Dedifferentiated amniotic fluid mesenchymal stem cell (primary cell): ENCODE results near the gene DPYSL4.

Source experiments
- DNase-seq: peaks from one replicate; pipeline ENCODE4 v3.0.0-alpha.2; 2016; ENCODE audit errors: extremely low spot score

DPYSL4 gene

DNA sequence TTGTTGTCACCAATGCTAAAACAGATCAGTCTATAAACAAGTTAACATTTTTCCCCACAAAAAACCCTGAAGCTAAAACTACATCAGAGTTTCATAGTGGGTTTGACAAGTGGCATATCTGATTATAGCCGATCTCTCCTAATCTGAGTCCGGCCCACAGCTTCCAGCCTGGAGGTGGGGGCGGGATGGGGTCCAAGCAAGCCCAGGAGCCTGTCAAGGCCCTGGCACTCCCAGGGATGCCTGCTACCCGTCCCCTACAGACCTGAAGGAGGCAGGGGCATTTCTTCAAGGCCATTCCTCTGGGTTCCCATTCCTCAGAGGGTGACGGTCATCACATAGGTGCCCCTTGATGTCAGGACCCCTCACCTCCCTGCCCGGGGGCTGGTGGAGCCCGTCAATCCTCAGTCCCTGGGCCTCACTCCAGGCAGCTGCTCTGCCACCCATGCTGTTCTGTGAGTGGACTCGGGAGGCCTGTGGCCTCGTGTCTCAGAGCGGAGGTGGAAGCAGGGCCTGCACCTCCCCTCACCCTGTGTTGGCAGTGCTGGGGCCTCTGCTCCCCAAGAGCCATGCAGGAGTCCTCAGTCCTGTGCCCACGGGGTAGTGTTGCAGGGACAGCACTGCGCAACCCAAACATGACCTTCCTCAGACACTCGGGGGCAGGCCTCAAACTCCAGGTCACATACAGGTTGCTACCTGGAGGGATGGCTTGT lies 8.8 kb downstream of the DPYSL4 start:
- no peak for DNase-seq

DNA sequence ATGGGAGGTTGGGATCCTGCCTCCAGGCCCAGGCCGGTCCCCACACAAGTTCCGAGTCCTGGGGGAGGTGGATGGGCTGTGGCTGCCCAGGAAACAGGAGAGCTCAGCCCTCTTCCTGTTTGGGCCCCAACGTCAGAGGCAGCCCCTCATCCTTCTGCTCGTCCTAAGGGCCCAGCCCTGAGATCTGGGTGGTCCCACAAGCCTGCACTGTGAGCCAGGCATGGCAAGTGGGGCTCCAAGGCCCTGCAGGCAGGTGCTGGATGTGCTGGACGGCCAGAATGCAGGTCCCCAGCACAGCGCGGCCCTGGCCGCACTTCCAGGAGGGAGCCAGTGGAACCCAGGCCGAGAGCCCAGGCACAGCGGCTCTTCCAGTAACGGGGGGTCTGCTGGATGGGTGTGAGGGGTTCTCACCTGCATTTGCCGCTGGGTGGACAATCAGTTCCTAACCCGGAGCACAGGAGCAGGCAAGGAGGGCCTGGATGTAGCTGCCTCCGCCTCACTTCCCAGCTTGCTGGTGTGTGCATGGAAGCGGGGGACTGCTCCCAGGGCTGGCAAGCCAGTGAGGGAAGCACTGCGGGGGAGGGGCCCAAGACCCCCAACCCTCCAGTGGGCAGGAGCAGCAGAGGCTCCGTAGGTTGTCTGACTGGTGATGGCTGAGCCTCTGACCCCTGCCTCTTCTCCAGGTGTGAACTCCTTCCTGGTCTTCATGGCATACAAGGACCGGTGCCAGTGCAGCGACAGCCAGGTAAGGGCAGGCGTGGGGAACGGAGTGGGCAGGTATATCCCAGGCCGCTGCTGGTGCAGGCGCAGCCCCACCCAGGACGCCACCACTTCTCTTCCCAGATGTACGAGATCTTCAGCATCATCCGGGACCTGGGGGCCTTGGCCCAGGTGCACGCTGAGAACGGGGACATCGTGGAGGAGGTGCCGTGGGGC lies 9.7 kb downstream of the DPYSL4 start:
- no peak for DNase-seq

DNA sequence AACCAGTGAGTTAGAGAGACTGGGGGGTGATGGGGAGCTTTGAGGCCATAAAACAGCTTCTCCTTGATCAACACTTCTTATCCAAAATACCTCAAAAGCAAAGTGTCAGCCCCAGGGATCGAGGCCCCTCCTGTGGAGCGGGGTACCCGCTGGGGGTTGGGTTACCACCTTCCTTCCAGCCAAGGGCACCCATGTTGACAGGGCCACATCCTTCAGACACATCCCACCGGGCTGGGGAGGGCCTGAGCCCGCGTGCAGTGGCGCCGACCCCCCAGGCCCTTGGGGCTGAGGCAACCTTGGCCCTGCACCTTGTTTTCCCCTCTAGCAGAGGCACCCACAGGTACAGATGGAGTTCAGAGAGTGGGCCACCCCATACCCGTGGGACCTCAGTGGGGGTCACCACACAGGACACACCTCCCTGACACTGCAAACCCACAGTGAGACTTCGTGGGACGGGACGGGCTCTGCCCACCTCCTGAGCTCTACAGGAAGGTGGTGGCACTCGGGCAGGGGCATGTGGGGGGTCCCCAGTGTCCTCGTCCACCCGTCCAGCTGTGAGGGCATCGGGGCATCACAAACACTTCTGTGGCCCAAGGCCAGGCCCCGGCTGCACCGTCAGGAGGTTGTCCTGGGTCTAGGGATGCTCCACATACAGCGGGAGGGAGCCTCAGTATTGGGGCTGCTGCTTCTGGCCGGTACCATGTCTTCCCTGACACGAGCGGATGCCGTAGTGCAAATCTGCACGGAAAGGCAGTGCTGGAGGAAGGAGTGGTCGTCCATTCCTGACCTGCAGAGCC lies 10.7 kb downstream of the DPYSL4 start:
- no peak for DNase-seq

DNA sequence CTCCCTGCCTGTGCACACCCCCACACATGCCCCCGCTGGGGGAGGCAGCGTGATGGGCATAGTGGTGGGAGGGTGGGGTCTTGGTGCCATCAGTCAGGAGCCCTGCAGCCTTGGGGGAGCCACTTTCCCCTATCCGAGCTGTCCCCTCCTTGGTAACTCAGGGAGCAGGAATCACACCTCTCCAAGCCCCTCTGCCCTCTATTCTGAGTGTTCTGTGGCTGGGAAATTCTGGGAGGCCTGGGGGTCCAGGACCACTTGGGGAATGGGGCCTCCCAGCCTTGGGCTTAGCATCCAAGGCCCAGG lies 11.3 kb downstream of the DPYSL4 start:
- DNase-seq: no peak

DNA sequence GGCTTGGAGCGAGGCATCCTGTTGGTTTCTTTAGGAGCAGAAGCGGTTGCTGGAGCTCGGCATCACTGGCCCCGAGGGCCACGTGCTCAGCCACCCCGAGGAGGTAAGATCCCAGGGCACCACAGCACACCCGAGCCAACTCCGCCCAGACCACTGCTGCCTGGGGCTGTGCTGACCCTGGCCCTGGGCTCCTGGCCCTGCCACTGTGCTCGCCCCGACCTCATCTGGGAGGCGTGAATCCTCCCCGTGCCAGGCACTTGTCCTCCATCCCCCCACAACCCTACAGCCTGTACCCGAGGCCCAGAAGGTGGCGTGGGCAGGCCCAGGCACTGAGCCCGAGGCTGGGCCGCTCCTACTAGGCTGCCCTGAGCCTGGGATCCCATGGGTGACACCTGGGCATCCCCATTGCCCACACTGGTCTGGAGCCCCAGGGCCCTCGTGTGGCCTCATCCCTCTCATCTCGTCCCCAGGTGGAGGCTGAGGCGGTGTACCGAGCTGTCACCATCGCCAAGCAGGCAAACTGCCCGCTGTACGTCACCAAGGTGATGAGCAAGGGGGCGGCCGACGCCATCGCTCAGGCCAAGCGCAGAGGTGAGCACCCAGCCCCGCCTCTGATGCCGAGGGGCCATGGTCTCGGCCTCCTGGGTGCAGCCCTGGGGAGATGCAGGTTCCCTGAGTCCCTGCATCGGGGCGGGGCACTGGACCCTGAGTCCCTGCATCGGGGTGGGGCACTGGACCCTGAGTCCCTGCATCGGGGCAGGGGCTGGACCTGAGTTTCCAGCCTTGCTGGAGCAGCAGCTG lies 11.8 kb downstream of the DPYSL4 start:
- DNase-seq: no peak

DNA sequence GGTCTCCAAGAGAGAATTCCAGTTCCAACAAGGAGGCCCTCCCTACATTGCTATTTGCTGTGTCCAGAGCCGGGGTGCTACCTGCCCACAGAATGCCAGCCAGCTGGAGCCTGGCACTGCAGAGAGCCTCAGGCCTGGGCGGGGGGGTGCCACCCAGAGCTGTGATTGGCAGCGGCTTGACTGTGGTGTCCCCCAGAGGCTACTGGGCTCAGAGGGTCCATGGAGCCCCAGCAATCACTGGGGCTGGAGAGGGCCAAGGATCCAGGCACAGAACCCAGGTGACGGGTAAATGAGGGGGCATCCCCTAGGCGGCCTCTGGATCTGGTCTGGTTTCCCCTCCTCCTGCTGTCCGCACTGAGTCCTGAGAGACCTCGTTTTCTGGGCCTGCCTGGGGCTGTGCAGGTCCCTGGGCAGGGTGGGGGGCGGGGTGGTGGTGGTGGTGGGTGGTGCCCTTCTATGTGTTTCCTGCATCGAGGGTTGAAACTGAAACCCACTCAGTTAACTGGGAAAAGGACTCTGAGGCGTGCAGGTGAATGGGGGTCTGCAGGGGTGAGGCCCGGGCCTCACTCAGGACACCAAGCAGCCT lies 12.6 kb downstream of the DPYSL4 start:
- no peak for DNase-seq

DNA sequence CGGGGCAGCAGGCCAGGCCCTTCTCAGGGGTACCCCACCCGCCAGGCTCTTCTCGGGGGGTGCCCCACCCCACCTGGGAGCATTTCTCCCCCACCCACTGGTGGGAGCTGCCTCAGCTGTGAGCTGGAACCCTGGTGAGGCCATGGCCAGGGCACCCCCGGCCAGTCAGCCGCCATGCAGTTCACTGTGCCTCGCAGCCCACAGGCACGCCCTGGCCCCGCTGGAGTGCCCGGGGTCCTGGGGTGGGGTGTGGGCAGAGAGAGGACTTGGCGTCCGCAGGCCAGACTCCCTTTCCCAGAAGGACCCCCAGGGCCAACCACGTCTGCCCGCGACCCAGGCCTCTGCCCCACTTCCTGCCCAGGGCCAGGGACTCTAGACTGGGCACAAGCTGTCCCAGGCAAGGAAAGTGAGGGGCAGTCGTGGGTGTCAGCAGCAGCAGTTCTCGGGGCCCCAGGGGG lies 13.1 kb downstream of the DPYSL4 start:
- no peak for DNase-seq

DNA sequence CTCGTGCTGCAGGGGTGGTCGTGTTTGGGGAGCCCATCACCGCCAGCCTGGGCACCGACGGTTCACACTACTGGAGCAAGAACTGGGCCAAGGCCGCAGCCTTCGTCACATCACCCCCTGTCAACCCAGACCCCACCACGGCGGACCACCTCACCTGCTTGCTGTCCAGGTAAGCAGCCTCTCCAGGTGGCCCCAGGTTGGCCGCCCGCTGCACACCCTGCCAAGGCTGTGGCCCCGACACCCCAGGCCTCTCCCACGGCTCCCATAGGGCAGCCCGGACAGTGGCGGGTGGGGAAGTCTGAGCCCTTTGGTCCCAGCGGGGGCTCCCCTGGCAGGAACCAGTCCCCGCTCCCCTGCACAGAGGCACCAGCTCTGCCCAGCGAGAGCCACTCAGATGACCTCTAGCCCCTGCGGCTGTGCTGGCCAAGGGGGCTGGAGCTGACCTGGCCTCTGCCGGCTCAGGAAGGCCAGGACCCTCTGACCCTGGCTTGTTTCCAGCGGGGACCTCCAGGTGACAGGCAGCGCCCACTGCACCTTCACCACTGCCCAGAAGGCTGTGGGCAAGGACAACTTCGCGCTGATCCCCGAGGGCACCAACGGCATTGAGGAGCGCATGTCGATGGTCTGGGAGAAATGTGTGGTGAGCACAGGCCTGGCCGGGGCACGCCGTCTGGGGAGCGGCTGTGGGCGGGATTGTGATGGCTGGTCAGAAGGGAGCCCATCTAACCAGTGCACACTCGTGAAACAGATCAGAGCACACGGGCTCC lies 13.8 kb downstream of the DPYSL4 start:
- DNase-seq: no peak

DNA sequence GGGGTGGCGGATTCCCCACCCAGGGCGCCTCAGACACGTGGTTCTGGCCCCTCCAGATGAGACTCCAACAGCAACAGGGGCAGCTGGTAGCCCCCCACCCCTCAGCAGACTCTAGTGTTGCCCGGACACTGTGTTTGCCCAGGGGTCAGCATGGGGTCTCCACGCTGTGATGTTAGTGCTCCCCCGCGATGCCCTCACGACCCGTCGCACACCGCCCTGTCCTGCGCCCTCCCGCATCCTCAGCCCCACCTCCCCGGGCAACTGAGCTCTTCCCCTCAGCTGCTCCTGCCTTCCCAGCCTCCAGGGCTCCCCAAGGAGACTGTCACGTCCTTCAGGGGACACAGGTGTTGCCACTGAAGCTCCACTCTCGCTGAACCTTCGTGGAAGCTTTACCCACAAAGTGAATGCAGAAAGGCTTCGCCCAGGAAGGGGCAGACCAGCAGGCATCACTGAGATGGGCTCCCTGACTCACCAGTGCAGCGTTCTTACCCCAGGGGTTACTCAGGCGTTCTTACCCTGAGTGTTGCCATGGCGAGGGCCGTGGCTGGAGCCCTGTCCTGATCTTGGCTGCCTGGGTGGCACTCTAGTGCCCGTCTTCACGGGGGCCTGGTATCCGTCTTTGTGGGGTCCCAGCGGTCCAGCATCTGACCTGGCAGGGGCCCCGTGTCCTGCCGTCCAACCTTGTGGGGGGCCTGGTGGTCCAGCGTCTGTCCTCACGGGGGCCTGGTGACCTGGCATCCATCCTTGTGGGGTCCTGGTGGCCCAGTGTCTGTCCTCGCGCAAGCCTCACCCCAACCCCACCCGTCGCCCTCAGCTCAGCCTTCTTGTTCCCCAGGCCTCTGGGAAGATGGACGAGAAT lies 14.6 kb downstream of the DPYSL4 start:
- no peak for DNase-seq

DNA sequence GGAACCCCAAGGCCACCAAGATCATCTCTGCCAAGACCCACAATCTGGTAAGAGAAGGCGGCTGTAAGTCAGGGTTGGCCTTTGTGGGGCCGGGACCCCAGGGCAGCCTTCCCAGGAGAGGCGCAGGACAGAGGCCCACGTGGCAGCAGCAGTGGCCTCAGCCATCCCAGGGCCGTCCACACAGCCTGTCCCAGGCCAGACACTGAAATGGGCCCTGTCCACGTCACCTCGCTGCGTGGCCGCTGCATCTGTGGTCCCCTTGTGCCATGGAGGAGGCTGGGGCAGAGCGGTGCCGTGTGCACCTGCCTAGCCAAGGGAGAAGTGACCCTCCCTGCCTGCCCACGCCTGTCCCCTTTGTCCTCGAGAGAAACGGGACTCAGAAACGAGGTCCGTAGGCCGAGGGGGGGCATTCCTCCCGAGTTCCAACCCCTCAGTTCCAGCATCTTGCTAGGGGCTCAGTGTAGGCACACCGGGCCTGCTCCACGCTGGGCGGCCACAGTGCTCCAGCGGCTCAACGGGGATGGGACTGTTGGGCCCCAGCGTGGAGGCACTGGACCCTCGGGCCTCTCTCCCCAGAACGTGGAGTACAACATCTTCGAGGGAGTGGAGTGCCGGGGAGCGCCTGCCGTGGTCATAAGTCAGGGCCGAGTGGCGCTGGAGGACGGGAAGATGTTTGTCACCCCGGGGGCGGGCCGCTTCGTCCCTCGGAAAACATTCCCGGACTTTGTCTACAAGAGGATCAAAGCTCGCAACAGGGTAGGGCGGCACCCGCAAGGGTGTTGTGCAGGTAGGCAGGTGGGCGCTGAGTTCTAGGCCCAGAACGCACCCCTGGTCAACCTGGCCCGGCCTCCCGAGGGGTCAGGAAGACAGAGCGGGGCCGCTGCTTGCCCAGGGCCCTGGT lies 15.6 kb downstream of the DPYSL4 start:
- no peak for DNase-seq

DNA sequence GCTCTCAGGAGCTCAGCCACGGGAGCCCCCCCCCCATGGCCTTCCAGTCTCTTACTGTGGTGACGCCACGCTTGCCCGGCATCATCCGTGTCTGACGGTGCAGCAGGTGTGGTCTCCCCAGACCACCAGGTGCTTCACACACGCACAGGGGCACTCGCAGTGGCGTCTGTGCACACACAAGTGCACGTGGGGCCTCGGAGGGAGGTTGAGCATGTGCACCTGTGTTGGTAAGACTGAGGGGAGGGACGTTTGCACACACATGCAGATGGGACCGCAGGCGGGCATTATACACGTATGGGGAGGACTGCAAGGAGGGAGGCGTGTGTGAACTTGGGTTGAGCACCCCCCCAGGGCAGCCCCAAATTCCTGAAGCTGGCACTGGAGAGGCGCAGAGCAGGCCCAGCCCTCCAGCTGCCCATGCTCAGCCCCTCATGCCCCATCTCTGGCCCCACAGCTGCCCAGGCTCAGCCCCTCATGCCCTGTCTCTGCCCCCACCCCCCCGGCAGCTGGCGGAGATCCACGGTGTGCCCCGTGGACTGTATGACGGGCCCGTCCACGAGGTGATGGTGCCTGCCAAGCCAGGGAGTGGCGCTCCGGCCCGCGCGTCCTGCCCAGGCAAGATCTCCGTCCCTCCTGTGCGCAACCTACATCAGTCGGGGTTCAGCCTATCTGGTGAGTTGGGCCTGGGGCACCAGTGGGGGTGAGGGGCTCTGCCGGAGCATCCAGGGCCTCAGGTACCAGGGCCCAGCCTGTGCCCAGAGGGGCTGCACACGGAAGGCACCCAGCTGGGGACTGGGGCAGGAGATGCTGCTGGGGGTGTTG lies 16.7 kb downstream of the DPYSL4 start:
- no peak for DNase-seq

DNA sequence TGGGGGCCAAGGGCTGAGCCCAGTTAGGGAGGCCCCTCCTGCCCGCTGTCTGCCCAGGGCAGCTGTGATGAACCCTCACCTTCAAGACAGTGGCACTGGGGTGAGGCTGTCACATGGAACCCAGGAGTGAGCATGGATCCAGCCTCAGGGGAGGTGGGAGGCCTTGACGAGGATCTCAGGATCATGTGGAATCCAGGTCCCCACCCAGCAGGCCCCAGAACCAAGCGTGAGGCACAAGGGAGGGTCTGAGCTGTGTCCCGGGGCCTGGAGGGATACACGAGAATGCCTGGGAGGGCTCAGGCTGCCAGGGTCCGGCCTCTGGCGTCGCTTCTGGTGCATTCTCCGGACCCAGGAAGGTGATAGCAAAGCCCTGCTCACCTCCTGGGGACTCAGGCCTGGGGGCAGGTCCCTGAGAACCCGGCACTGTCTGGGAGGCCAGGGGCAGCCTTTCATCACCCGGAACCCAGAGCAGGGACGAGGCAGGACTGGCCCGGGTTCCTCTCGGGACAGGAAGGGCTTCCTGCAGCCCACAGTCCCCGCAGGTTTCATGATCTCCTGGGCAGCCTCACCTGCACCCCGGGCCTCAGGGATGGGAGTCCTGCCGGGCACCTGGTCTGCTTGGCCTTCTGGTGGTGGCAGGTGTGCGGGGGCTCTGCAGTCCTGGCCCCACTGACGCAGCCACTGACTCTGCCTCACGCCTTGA lies 17.5 kb downstream of the DPYSL4 start:
- no peak for DNase-seq

DNA sequence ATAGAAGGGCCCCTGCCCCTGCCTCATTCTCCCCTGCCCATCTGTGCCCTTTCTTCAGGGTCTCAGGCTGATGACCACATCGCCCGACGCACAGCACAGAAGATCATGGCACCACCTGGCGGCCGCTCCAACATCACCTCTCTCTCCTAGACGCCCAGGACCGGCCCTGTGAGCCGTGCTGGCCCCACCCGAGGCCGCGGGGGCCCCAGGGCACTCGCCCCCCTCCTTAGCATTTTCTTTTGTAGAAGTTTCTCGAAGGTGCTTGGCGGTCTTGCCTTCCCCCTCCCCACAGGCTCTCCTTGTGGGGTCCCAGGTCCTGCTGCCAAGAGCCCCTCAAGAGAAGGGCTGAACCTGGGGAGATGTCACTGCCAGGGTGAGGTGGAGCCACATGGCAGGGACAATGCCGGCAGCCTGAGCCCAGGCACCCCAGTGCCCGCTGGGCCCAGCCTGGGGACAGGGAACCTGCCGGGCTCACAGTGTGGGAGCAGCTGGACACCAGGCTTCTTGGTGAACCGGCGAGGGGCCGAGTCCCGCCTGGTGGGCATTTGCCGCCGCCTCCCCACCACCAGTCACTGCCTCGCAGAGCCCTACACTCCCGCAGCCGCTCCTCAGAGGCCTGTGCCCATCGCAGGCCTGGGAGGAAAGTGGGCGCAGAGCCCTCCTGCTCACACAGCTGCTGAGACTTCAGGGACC lies 18.2 kb downstream of the DPYSL4 start:
- no peak for DNase-seq

DNA sequence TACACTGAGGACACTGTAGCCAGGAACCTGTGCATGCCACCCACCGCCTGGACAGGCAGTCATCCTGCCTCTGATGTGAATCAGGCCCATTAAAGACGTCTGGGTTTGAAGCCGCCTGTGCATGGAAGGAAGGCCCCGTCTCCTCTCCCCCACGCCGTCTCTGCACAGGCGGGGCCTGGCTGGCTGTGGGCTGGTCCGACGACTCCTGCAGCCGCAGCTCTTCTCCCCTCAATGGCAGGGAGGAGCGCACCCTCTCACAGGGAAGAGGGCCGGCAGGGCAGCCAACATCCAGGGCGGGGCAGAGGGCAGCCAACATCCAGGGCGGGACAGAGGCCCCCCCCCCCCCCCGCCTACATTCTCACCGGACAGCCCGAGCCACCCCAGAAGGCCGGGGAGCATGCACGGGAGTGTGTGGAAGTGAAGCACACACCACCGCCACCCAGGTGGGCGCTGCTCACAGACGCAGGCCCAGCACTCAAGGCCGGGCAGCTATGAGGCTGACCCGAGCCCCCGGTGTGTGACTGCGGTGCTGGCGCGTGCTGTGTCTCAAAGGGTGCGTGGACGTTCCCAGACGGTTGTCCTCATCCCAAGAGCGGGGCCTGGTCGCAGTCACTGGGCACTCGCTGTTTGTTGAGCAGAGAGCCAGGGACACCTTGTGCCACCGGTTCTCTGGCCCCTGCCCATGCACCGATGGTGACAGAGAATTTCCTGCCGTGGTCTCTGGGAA lies 19.1 kb downstream of the DPYSL4 start:
- no peak for DNase-seq

DNA sequence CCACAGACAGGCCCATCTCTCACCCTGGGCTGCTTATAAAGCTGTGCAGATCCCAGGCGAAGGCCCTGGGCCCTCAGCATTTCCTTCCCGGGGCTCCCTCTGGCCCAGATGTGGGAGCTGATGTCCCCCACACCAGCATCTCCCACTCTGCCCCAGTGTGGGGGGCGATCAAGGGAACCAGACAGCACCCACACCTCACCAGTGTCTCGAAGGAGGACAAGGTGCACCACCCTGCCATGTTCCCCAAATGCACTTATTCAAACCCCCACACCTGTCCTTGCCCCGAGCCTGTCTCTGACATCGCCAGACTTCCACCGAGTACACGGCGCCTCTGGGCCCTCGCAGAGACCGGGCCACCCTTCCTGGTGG lies 19.6 kb downstream of the DPYSL4 start:
- no peak for DNase-seq
